ENCODE measurements around the gene C11orf65.
"Not testable (repeated sequence)": the region's sequence is repeated elsewhere in the genome, so short reads cannot be mapped to it uniquely, and the experiment has no call there.

Gene C11orf65

GRCh38 chr11:108474664-108475463 lies 7.5 kb upstream of the C11orf65 start:
- no peak for DNase-seq (ENCODE audit: low read depth in 2 of 2)

GRCh38 chr11:108472681-108473080 lies 5.4 kb upstream of the C11orf65 start:
- DNase-seq (ENCODE audit: low read depth in 2 of 2): no peak

DNA sequence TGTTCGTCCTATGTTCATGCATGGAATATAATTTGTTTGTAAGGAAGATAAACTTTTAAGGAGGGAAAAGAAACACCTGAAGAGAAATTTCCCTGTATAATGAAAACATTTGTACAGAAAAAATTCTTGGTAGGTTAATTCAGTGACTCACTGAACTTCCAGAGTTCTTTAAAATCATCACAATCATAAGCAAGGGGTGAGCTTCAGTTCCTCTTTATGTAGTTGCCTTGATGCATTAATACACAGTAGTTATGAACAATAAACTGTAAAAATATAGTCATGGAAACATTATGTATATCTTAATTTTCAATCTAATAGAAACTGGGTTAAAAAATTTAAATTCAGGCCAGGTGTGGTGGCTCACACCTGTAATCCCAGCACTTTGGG lies 1.1 kb upstream of the C11orf65 start:
- no peak for DNase-seq (ENCODE audit: low read depth in 2 of 2)

DNA sequence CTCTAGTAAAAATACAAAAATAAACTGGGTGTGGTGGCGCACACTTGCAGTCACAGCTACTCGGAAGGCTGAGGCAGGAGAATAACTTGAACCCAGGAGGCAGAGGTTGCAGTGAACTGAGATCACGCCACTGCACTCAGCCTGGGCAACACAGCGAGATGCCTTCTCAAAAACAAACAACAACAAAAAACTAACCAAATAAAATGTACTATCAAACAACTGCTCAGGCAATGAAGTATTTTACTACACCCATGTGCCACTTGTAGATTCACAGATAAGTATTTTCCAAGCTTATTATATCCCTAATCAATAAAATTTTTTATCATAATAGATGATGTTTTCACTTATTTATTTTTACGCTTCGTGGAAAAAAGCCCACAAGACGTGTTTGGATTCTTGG lies 924 bp downstream of the C11orf65 start:
- DNase-seq (ENCODE audit: low read depth in 2 of 2): no peak

- no peak for DNase-seq (ENCODE audit: low read depth in 2 of 2)
These were observed 14.0 kb downstream of the C11orf65 start for GRCh38 chr11:108453207-108453835.

- not testable (repeated sequence) for DNase-seq (ENCODE audit: low read depth in 2 of 2)
These were observed 25.9 kb downstream of the C11orf65 start for GRCh38 chr11:108441445-108441844.

- DNase-seq (ENCODE audit: low read depth in 2 of 2): no peak
These were observed 30.7 kb downstream of the C11orf65 start for GRCh38 chr11:108436594-108436993.

- no peak for DNase-seq (ENCODE audit: low read depth in 2 of 2)
These were observed 32.3 kb downstream of the C11orf65 start for GRCh38 chr11:108435066-108435465.

DNA sequence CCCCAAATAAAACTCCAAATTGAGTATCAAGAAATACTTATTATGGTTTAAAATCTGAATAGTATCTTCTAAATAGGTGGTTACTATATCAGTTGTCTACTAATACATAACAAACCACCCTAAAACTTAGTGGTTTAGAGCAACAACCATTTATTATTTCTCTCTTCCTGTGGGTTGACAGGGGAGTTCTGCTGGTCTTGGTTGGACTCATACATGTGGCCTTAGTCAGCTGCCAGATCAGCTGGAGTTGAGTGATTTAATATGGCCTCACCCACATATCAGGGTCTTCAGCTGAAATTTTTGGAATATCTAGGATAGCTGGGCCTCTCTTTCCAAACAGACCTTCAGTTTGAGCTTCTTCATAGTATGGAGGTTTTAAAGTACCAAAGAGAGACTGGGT lies 34.5 kb downstream of the C11orf65 start:
- DNase-seq (ENCODE audit: low read depth in 2 of 2): no peak

DNA sequence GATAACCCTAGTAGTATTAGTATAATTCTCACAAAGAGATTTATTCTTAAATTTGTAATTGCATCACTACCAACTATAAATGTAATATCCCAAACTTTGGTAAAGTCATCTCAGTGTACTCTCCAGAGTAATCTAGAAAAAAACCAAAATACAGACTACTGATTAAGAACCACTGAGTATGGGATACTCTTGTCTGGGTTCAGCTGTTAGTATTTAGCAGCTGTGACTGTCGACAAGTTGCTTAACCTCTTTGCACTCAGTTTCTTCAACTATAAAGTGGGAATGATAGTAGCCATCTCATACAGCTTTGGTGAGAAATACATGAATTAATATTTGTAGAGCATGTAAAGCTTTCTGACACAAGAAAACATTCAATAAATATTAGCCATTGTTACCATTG lies 35.3 kb downstream of the C11orf65 start:
- DNase-seq (ENCODE audit: low read depth in 2 of 2): no peak

DNA sequence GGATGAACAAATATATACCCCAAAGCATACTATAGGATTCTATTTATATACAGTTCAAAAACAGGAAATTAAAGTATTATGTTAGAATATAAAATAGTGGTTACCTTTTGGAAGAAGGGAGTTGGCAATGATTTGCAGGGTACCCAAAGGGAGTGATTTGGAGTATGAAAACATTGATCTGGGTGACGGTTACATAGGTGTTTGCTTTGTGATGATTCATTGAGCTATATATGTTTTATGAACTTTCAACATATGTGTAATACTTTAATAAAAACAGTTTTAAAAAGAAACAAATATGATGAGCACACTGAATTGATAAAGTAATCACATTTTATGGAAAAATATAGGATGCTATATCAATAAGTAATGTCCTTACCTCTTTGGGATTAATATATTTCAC lies 36.0 kb downstream of the C11orf65 start:
- DNase-seq (ENCODE audit: low read depth in 2 of 2): no peak

DNA sequence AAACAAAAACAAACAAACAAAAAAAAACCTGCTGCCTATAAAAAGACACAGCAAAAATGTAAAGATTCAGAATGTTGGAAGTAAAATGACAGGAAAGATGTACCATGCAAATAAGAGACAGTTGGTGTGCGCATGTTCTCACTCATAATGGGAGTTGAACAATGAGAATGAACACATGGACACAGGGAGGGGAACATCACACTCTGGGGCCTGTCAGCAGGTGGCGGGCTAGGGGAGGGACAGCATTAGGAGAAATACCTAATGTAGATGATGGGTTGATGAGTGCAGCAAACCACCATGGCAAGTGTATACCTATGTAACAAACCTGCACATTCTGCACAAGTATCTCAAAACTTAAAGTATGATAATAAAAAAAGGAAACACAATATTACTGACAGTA lies 49.8 kb downstream of the C11orf65 start:
- peak in 1 of 2 donors; percentile 5 for DNase-seq (ENCODE audit: low read depth in 2 of 2)

GRCh38 chr11:108414958-108415357 lies 52.4 kb downstream of the C11orf65 start:
- DNase-seq (ENCODE audit: low read depth in 2 of 2): no peak

DNA sequence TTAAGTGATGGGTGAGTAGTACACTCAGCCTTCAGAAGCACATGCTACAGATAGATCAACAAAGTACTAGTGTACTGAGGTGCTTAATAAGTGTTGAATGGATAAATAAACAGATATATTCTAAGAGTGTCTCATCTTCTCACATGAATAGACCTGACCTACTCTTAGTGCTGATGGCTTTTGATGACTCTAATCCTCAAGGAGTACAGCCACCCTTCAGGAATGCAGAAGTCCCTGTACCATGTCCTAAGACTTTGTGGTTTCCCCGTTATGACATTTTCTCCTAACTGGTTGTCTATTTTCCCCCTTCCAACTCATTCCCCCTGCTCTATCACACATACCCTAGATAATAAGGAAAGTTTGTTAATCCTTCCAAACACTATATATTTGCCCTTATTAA lies 61.6 kb downstream of the C11orf65 start:
- no peak for DNase-seq (ENCODE audit: low read depth in 2 of 2)

DNA sequence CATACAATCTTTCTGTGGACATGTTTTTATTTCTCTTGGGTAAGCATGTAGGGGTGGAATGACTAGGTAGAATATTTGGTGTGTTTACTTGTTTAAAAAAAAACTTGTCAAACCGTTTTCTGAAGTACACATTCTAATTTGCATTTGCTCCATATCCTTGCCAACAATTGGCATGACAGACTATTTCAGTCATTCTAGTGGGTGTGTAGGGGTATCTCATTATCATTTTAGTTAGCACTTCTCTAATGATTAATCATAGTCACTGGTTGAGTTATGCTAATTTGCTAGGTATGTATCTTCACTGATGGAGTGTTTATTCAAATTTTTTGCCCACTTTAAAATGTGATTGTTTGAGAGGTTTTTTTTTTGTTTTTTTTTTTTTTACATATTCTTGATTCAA lies 64.3 kb downstream of the C11orf65 start:
- no peak for DNase-seq (ENCODE audit: low read depth in 2 of 2)

- DNase-seq (ENCODE audit: low read depth in 2 of 2): no peak
These were observed 65.1 kb downstream of the C11orf65 start for GRCh38 chr11:108402241-108402640.

DNA sequence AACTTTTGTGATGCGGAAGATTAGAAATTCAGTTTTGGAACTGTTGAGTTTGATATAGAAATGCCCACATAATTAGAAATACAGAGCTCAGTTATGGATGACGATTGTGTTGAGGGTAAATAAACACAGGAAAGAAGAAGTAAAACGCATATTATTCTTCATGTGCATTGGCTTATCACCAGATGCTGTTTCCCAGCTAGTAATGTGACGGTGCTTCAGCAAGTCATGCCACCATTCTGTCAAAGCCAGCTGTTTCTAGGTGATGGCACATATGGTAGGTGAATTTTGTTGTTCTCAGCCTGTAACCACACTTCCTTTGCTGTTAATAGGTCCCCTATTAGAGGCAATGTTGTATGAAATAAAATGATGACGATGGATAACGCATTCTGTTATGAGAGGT lies 68.9 kb downstream of the C11orf65 start:
- no peak for DNase-seq (ENCODE audit: low read depth in 2 of 2)

- not testable (repeated sequence) for DNase-seq (ENCODE audit: low read depth in 2 of 2)
These were observed 70.7 kb downstream of the C11orf65 start for GRCh38 chr11:108396672-108397071.

GRCh38 chr11:108394744-108395284 lies 72.5 kb downstream of the C11orf65 start:
- no peak for DNase-seq (ENCODE audit: low read depth in 2 of 2)

- no peak for DNase-seq (ENCODE audit: low read depth in 2 of 2)
These were observed 74.3 kb downstream of the C11orf65 start for GRCh38 chr11:108393046-108393445.

- DNase-seq (ENCODE audit: low read depth in 2 of 2): no peak
These were observed 75.0 kb downstream of the C11orf65 start for GRCh38 chr11:108392353-108392752.

GRCh38 chr11:108388576-108388975 lies 78.8 kb downstream of the C11orf65 start:
- DNase-seq (ENCODE audit: low read depth in 2 of 2): no peak

- DNase-seq (ENCODE audit: low read depth in 2 of 2): not testable (repeated sequence)
These were observed 93.8 kb downstream of the C11orf65 start for GRCh38 chr11:108373505-108373904.

All from stimulated activated CD4-positive, alpha-beta T cell treated with anti-CD3 and anti-CD28 coated beads, Interleukin-4, amount 100 ng/mL, for 48 hours (primary cell).